GM12878 (cell line): ENCODE data around the gene DLG1. TPM values are rescaled to one million over a fixed set of nuclear protein-coding genes. Genes with fewer than 3 reads are reported as not detected.
A peak's percentile ranks its signal among the peaks of the same experiment; 100 is the strongest.

ENCODE experiments used
- ATAC-seq: fragments of 200-7000 bp; cut with Tn5 transposase; 3 replicates; pipeline ENCODE4 v1.9.1; 2020; ENCODE audit warnings: mild to moderate bottlenecking, moderate library complexity
- BruUV-seq: library from RNA; stranded (reverse); fragments of 400-500 nt; replicated peaks from 2 replicates; lab custom pipeline; 2021; lab: Mats Ljungman, UMichigan
- CTCF ChIA-PET: fragments of 300-600 bp; sonication (Branson Sonifier 250); formaldehyde crosslinking; extraction: SDS; loops from one replicate; lab custom pipeline; 2021; ENCODE audit warnings: inconsistent platforms; lab: Yijun Ruan, JAX
- POLR2A ChIA-PET: fragments of 350-600 bp; formaldehyde crosslinking; extraction: SDS; loops from one replicate; lab custom pipeline; 2021; ENCODE audit warnings: inconsistent platforms; lab: Charles Lee
- RAD21 ChIA-PET: fragments of 300-600 bp; sonication (Branson Sonifier 250); formaldehyde crosslinking; loops from one replicate; lab custom pipeline; 2023; ENCODE audit warnings: antibody characterized with exemption; ENCODE audit not compliant: unreplicated experiment; lab: Charles Lee
- SMC1A ChIA-PET: fragments of 300-600 bp; sonication (Branson Sonifier 250); formaldehyde crosslinking; loops from one replicate; lab custom pipeline; 2023; ENCODE audit not compliant: unreplicated experiment, uncharacterized antibody; lab: Charles Lee
- DNase-seq: peaks from one replicate; pipeline ENCODE4 v3.0.0-alpha.2; 2011; ENCODE audit warnings: low read depth, low spot score
- FAIRE-seq: peaks from 3 replicates; lab custom pipeline; 2011; peaks lifted over from hg19 to GRCh38; lab: Jason Lieb, UNC
- H2AFZ ChIP-seq: 2 replicates; pipeline ENCODE4 v1.6.0; 2011; ENCODE audit warnings: low read depth, low read length, control low read depth; ENCODE audit not compliant: control insufficient read depth
- H3K27ac ChIP-seq: 2 replicates; pipeline ENCODE4 v1.5.1; 2011; ENCODE audit warnings: control low read depth; ENCODE audit not compliant: control insufficient read depth, insufficient read depth
- H3K27me3 ChIP-seq, 2 experiments: replicated peaks in 1 of 2; 2 replicates each; pipeline versions ENCODE4 v1.6.0 to v1.6.1; 2011; ENCODE audit warnings: low read length in 1 of 2; ENCODE audit not compliant: control insufficient read depth in 2 of 2, insufficient read depth in 2 of 2
- H3K36me3 ChIP-seq, 2 experiments: 2 replicates each; pipeline ENCODE4 v1.5.1; 2011; ENCODE audit warnings: low read length in 1 of 2; ENCODE audit not compliant: control insufficient read depth in 2 of 2, insufficient read depth in 2 of 2
- H3K4me1 ChIP-seq: 2 replicates; pipeline ENCODE4 v1.6.1; 2011; ENCODE audit warnings: mild to moderate bottlenecking, low read length, moderate library complexity, mixed read lengths; ENCODE audit not compliant: control insufficient read depth, insufficient read depth
- H3K4me2 ChIP-seq: 2 replicates; pipeline ENCODE4 v1.6.0; 2011; ENCODE audit warnings: control low read depth; ENCODE audit not compliant: control insufficient read depth, insufficient read depth
- H3K4me3 ChIP-seq: fragments of 200-600 bp; sonication (generic); 2 replicates; pipeline ENCODE4 v1.5.1; 2016
- H3K79me2 ChIP-seq: 2 replicates; pipeline ENCODE4 v1.6.0; 2011; ENCODE audit warnings: low read length; ENCODE audit not compliant: control insufficient read depth, insufficient read depth
- H3K9ac ChIP-seq: 2 replicates; pipeline ENCODE4 v1.8.0; 2011; ENCODE audit warnings: low read length, control low read depth, mixed read lengths; ENCODE audit not compliant: control insufficient read depth, insufficient read depth
- H3K9me3 ChIP-seq: replicated peaks from 3 replicates; pipeline ENCODE4 v1.5.1; 2011; ENCODE audit warnings: mild to moderate bottlenecking, low read length; ENCODE audit not compliant: control insufficient read depth, insufficient read depth
- H4K20me1 ChIP-seq: 2 replicates; pipeline ENCODE4 v1.6.0; 2011; ENCODE audit not compliant: control insufficient read depth, insufficient read depth
- BACH1 ChIP-seq: fragments of 450-650 bp; IDR thresholded peaks from 2 replicates; pipeline ENCODE4 v1.6.1; 2017; ENCODE audit warnings: mild to moderate bottlenecking, borderline replicate concordance
- FOS ChIP-seq: IDR thresholded peaks from 3 replicates; pipeline ENCODE4 v1.6.1; 2011; ENCODE audit warnings: borderline replicate concordance; ENCODE audit not compliant: insufficient read length; ENCODE audit errors: extremely low read depth
- MTA2 ChIP-seq: fragments of 450-650 bp; IDR thresholded peaks from 2 replicates; pipeline ENCODE4 v1.6.1; 2016; ENCODE audit warnings: low read depth, mild to moderate bottlenecking, moderate library complexity
- POLR2AphosphoS2 ChIP-seq: IDR thresholded peaks from 2 replicates; pipeline ENCODE4 v1.6.1; 2011; ENCODE audit warnings: low read depth, mild to moderate bottlenecking, low read length, improper control_type of control experiment, moderate library complexity
- RAD21 ChIP-seq: IDR thresholded peaks from 2 replicates; pipeline ENCODE4 v1.6.1; 2011; ENCODE audit warnings: mild to moderate bottlenecking, low read depth, low read length, moderate library complexity; ENCODE audit not compliant: insufficient read depth
- SIX5 ChIP-seq: IDR thresholded peaks from 2 replicates; pipeline ENCODE4 v1.6.1; 2011; ENCODE audit warnings: mild to moderate bottlenecking, low read depth, low read length, moderate library complexity; ENCODE audit not compliant: severe bottlenecking
- WGBS: methylation state at CpG from one replicate; pipeline ENCODE4 v1.1.6; 2016; ENCODE audit warnings: low lambda C conversion rate; ENCODE audit not compliant: insufficient replicate concordance, insufficient coverage; ENCODE audit errors: missing lambda C conversion rate; 5-methylcytosine and 5-hydroxymethylcytosine counted together
- in situ Hi-C: fragments of 300-500 bp; cut with MboI; formaldehyde crosslinking; loops from 9 replicates; pipeline ENCODE4 v1.14.3; 2018; ENCODE audit warnings: mixed read lengths
- intact Hi-C: fragments of 100-400 bp; cut with micrococcal nuclease; formaldehyde crosslinking; loops from one replicate; pipeline ENCODE4 v1.14.2; 2022; ENCODE audit not compliant: unreplicated experiment
- polyA plus RNA-seq, 11 experiments: library from polyadenylated mRNA; depleted of rRNA in 4 of 11; unstranded in 6 of 11; stranded (reverse) in 5 of 11; fragments of >200 nt; fragmentation: Nextera tagmentation in 4 of 11; fragmentation: Illumina TruSeq in 1 of 11; extraction: Ambion mirVana in 4 of 11; extraction: Trizol in 1 of 11; gene quantifications; 1 replicate in 1 of 11; 2 replicates in 10 of 11; pipeline versions ENCODE4 v1.2.1 to v1.2.3, GENCODE V29; 2011 to 2016; ENCODE audit warnings: inconsistent platforms in 2 of 11, missing spikeins in 2 of 11, low read depth in 1 of 11
- total RNA-seq, 4 experiments: library from RNA; depleted of rRNA in 3 of 4; stranded (reverse); fragments of >200 nt in 3 of 4; fragmentation: Illumina TruSeq in 1 of 4; extraction: Trizol in 1 of 4; gene quantifications; 2 replicates each; pipeline versions ENCODE4 v1.2.1 to v1.2.3, GENCODE V29; 2013 to 2021
- TF ChIP-seq, protein P1 (sequence below): fragments of 450-650 bp; IDR thresholded peaks from 2 replicates; pipeline ENCODE4 v1.6.1; 2017; ENCODE audit warnings: mild to moderate bottlenecking, low read depth, inconsistent platforms; ENCODE audit not compliant: poor library complexity, severe bottlenecking

Gene DLG1
- total and polyA plus RNA-seq, 10 of the 15 experiments (the other 5 are each of a cell fraction or from before 2014, with no cell fraction given) = 9.2 to 63.1 (median 40.1) TPM

DNA sequence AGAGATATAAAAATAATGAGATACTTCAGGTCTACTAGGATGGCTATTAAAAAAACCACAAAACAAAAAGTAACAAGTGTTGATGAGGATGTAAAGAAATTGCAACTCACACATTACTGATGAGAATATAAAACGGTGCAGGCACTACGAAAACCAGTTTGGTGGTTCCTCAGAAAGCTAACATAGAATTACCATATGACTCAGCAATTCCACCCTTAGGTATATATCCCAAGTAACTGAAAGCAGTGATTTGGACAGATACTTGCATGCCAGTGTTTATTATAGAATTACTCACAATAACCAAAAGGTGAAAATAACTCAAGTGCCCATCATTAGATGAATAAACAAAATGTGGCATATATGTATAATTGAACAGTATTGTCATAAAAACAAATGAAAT is 181.3 kb downstream of the DLG1 start:
- no peaks in the 10 kb centered on the region for H3K9me3 ChIP-seq
- no peak for FAIRE-seq
- POLR2A ChIA-PET = no interaction called here
- in situ Hi-C loops = no loop called here
- H4K20me1 ChIP-seq = no peaks in the 10 kb centered on the region
- RAD21 ChIA-PET = interaction anchor here (0.6 kb wide), 1 partner anchor 87 kb away, joined by 3 read pairs; no protein-coding TSS in a partner anchor
- no peaks in the 10 kb centered on the region for H3K27me3 ChIP-seq
- H3K79me2 ChIP-seq = no peaks in the 10 kb centered on the region
- no peak overlapping the region for H3K9ac ChIP-seq
- no peak overlapping the region for H3K4me3 ChIP-seq
- peaks cover 2% of the 10 kb centered on the region; the same call in 1 of the 2 replicates for H3K4me1 ChIP-seq
- H2AFZ ChIP-seq = no peak overlapping the region
- 60% methylated on average over 2 of the region's 2 CpGs for WGBS
- no TSS peak for BruUV-seq
- H3K27ac ChIP-seq = no peak overlapping the region
- TF ChIP-seq RAD21 (no peak), BACH1 (peak; percentile 46; the same call in 1 of the 2 replicates), POLR2AphosphoS2 (no peak), FOS (no peak), SIX5 (no peak), MTA2 (0 out of 2 replicates have a peak, but pooled peaks have one; percentile 30)
- TF ChIP-seq, protein P1, sequence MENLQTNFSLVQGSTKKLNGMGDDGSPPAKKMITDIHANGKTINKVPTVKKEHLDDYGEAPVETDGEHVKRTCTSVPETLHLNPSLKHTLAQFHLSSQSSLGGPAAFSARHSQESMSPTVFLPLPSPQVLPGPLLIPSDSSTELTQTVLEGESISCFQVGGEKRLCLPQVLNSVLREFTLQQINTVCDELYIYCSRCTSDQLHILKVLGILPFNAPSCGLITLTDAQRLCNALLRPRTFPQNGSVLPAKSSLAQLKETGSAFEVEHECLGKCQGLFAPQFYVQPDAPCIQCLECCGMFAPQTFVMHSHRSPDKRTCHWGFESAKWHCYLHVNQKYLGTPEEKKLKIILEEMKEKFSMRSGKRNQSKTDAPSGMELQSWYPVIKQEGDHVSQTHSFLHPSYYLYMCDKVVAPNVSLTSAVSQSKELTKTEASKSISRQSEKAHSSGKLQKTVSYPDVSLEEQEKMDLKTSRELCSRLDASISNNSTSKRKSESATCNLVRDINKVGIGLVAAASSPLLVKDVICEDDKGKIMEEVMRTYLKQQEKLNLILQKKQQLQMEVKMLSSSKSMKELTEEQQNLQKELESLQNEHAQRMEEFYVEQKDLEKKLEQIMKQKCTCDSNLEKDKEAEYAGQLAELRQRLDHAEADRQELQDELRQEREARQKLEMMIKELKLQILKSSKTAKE = no peak
- TF ChIP-seq, all 136 proteins: peak for 2
- peak; percentile 46 for ATAC-seq
- CTCF ChIA-PET = no interaction called here
- Histone ChIP-seq H3K4me2 (no peak overlapping the region), H3K36me3 (peaks cover 0 to 4% of the 10 kb centered on the region in 2 experiments; a peak in 2 of 4 replicates)
- SMC1A ChIA-PET = interaction anchor here (0.6 to 1.2 kb wide), 3 partner anchors 61 to 75 kb away, joined by 3 to 4 read pairs (median 3); no protein-coding TSS in a partner anchor
- peak; percentile 5 for DNase-seq
- intact Hi-C loops = no loop called here
